GM12878 (cell line): ENCODE data around the gene IL1RL1. TPM values are rescaled to one million over a fixed set of nuclear protein-coding genes. Genes with fewer than 3 reads are reported as not detected.

Experiments used
- ATAC-seq: fragments of 200-7000 bp; cut with Tn5 transposase; 3 replicates; pipeline ENCODE4 v1.9.1; 2020; ENCODE audit warnings: mild to moderate bottlenecking, moderate library complexity
- BruUV-seq: library from RNA; stranded (reverse); fragments of 400-500 nt; replicated peaks from 2 replicates; lab custom pipeline; 2021; lab: Mats Ljungman, UMichigan
- CTCF ChIA-PET: fragments of 300-600 bp; sonication (Branson Sonifier 250); formaldehyde crosslinking; extraction: SDS; loops from one replicate; lab custom pipeline; 2021; ENCODE audit warnings: inconsistent platforms; lab: Yijun Ruan, JAX
- POLR2A ChIA-PET: fragments of 350-600 bp; formaldehyde crosslinking; extraction: SDS; loops from one replicate; lab custom pipeline; 2021; ENCODE audit warnings: inconsistent platforms; lab: Charles Lee
- RAD21 ChIA-PET: fragments of 300-600 bp; sonication (Branson Sonifier 250); formaldehyde crosslinking; loops from one replicate; lab custom pipeline; 2023; ENCODE audit warnings: antibody characterized with exemption; ENCODE audit not compliant: unreplicated experiment; lab: Charles Lee
- SMC1A ChIA-PET: fragments of 300-600 bp; sonication (Branson Sonifier 250); formaldehyde crosslinking; loops from one replicate; lab custom pipeline; 2023; ENCODE audit not compliant: unreplicated experiment, uncharacterized antibody; lab: Charles Lee
- DNase-seq: peaks from one replicate; pipeline ENCODE4 v3.0.0-alpha.2; 2011; ENCODE audit warnings: low read depth, low spot score
- FAIRE-seq: peaks from 3 replicates; lab custom pipeline; 2011; peaks lifted over from hg19 to GRCh38; lab: Jason Lieb, UNC
- H2AFZ ChIP-seq: 2 replicates; pipeline ENCODE4 v1.6.0; 2011; ENCODE audit warnings: low read depth, low read length, control low read depth; ENCODE audit not compliant: control insufficient read depth
- H3K27ac ChIP-seq: 2 replicates; pipeline ENCODE4 v1.5.1; 2011; ENCODE audit warnings: control low read depth; ENCODE audit not compliant: control insufficient read depth, insufficient read depth
- H3K27me3 ChIP-seq, 2 experiments: replicated peaks in 1 of 2; 2 replicates each; pipeline versions ENCODE4 v1.6.0 to v1.6.1; 2011; ENCODE audit warnings: low read length in 1 of 2; ENCODE audit not compliant: control insufficient read depth in 2 of 2, insufficient read depth in 2 of 2
- H3K36me3 ChIP-seq, 2 experiments: 2 replicates each; pipeline ENCODE4 v1.5.1; 2011; ENCODE audit warnings: low read length in 1 of 2; ENCODE audit not compliant: control insufficient read depth in 2 of 2, insufficient read depth in 2 of 2
- H3K4me1 ChIP-seq: 2 replicates; pipeline ENCODE4 v1.6.1; 2011; ENCODE audit warnings: mild to moderate bottlenecking, low read length, moderate library complexity, mixed read lengths; ENCODE audit not compliant: control insufficient read depth, insufficient read depth
- H3K4me2 ChIP-seq: 2 replicates; pipeline ENCODE4 v1.6.0; 2011; ENCODE audit warnings: control low read depth; ENCODE audit not compliant: control insufficient read depth, insufficient read depth
- H3K4me3 ChIP-seq: fragments of 200-600 bp; sonication (generic); 2 replicates; pipeline ENCODE4 v1.5.1; 2016
- H3K79me2 ChIP-seq: 2 replicates; pipeline ENCODE4 v1.6.0; 2011; ENCODE audit warnings: low read length; ENCODE audit not compliant: control insufficient read depth, insufficient read depth
- H3K9ac ChIP-seq: 2 replicates; pipeline ENCODE4 v1.8.0; 2011; ENCODE audit warnings: low read length, control low read depth, mixed read lengths; ENCODE audit not compliant: control insufficient read depth, insufficient read depth
- H3K9me3 ChIP-seq: replicated peaks from 3 replicates; pipeline ENCODE4 v1.5.1; 2011; ENCODE audit warnings: mild to moderate bottlenecking, low read length; ENCODE audit not compliant: control insufficient read depth, insufficient read depth
- H4K20me1 ChIP-seq: 2 replicates; pipeline ENCODE4 v1.6.0; 2011; ENCODE audit not compliant: control insufficient read depth, insufficient read depth
- BRCA1 ChIP-seq: IDR thresholded peaks from 2 replicates; pipeline ENCODE4 v1.6.1; 2011; ENCODE audit warnings: low read depth, low read length, improper control_type of control experiment
- CHD1 ChIP-seq: IDR thresholded peaks from 2 replicates; pipeline ENCODE4 v1.6.1; 2012; ENCODE audit warnings: low read depth, low read length, improper control_type of control experiment
- IRF4 ChIP-seq: IDR thresholded peaks from 2 replicates; pipeline ENCODE4 v1.6.1; 2011; ENCODE audit warnings: low read depth, low read length
- KLF5 ChIP-seq: fragments of 450-650 bp; IDR thresholded peaks from 2 replicates; pipeline ENCODE4 v1.6.1; 2014; ENCODE audit warnings: mild to moderate bottlenecking; ENCODE audit not compliant: partially characterized antibody
- MEF2A ChIP-seq: IDR thresholded peaks from 2 replicates; pipeline ENCODE4 v1.6.1; 2011; ENCODE audit warnings: low read depth, mild to moderate bottlenecking, low read length, moderate library complexity; ENCODE audit not compliant: insufficient read depth
- NFIC ChIP-seq: IDR thresholded peaks from 2 replicates; pipeline ENCODE4 v1.6.1; 2012; ENCODE audit warnings: low read depth, mild to moderate bottlenecking, inconsistent platforms, low read length, moderate library complexity
- PKNOX1 ChIP-seq: fragments of 450-650 bp; IDR thresholded peaks from 2 replicates; pipeline ENCODE4 v1.6.1; 2016; ENCODE audit warnings: mild to moderate bottlenecking
- POLR2AphosphoS5 ChIP-seq: IDR thresholded peaks from 2 replicates; pipeline ENCODE4 v1.6.1; 2011; ENCODE audit warnings: mild to moderate bottlenecking, low read length, inconsistent platforms
- RUNX3 ChIP-seq: IDR thresholded peaks from 2 replicates; pipeline ENCODE4 v1.6.1; 2012; ENCODE audit warnings: low read length, inconsistent platforms
- SKIL ChIP-seq: fragments of 450-650 bp; IDR thresholded peaks from 2 replicates; pipeline ENCODE4 v1.6.1; 2017; ENCODE audit warnings: mild to moderate bottlenecking, low read depth, inconsistent platforms; ENCODE audit not compliant: poor library complexity, severe bottlenecking
- TCF7 ChIP-seq: IDR thresholded peaks from 2 replicates; pipeline ENCODE4 v1.6.1; 2014; ENCODE audit warnings: antibody characterized with exemption, borderline replicate concordance
- YBX1 ChIP-seq: fragments of 450-650 bp; IDR thresholded peaks from 2 replicates; pipeline ENCODE4 v1.6.1; 2016; ENCODE audit warnings: antibody characterized with exemption
- ZBTB40 ChIP-seq: fragments of 450-650 bp; IDR thresholded peaks from 2 replicates; pipeline ENCODE4 v1.6.1; 2016; ENCODE audit warnings: mild to moderate bottlenecking, moderate library complexity, borderline replicate concordance
- WGBS: methylation state at CpG from one replicate; pipeline ENCODE4 v1.1.6; 2016; ENCODE audit warnings: low lambda C conversion rate; ENCODE audit not compliant: insufficient replicate concordance, insufficient coverage; ENCODE audit errors: missing lambda C conversion rate; 5-methylcytosine and 5-hydroxymethylcytosine counted together
- in situ Hi-C: fragments of 300-500 bp; cut with MboI; formaldehyde crosslinking; loops from 9 replicates; pipeline ENCODE4 v1.14.3; 2018; ENCODE audit warnings: mixed read lengths
- intact Hi-C: fragments of 100-400 bp; cut with micrococcal nuclease; formaldehyde crosslinking; loops from one replicate; pipeline ENCODE4 v1.14.2; 2022; ENCODE audit not compliant: unreplicated experiment
- polyA plus RNA-seq, 11 experiments: library from polyadenylated mRNA; depleted of rRNA in 4 of 11; unstranded in 6 of 11; stranded (reverse) in 5 of 11; fragments of >200 nt; fragmentation: Nextera tagmentation in 4 of 11; fragmentation: Illumina TruSeq in 1 of 11; extraction: Ambion mirVana in 4 of 11; extraction: Trizol in 1 of 11; gene quantifications; 1 replicate in 1 of 11; 2 replicates in 10 of 11; pipeline versions ENCODE4 v1.2.1 to v1.2.3, GENCODE V29; 2011 to 2016; ENCODE audit warnings: inconsistent platforms in 2 of 11, missing spikeins in 2 of 11, low read depth in 1 of 11
- total RNA-seq, 4 experiments: library from RNA; depleted of rRNA in 3 of 4; stranded (reverse); fragments of >200 nt in 3 of 4; fragmentation: Illumina TruSeq in 1 of 4; extraction: Trizol in 1 of 4; gene quantifications; 2 replicates each; pipeline versions ENCODE4 v1.2.1 to v1.2.3, GENCODE V29; 2013 to 2021
- TF ChIP-seq, protein P1 (sequence below): IDR thresholded peaks from 2 replicates; pipeline ENCODE4 v1.6.1; 2011; ENCODE audit warnings: borderline replicate concordance, low read depth, mild to moderate bottlenecking, moderate library complexity, low read length; ENCODE audit not compliant: insufficient read depth, poor library complexity, severe bottlenecking

The IL1RL1 gene
- total and polyA plus RNA-seq, 10 of the 15 experiments (the other 5 are each of a cell fraction or from before 2014, with no cell fraction given), result 0.08 to 0.18 TPM; not detected in 8

GRCh38 chr2:102304268-102304667, 7.1 kb upstream of the IL1RL1 start:
- intact Hi-C loops, result no loop called here
- 0% methylated on average over 2 of the region's 2 CpGs for WGBS
- Histone ChIP-seq H3K9ac (no peak overlapping the region), H3K36me3 (no peaks in the 10 kb centered on the region), H3K4me2 (no peak overlapping the region), H3K4me3 (no peak overlapping the region), H3K4me1 (no peaks in the 10 kb centered on the region), H3K27me3 (no peaks in the 10 kb centered on the region), H4K20me1 (no peaks in the 10 kb centered on the region; the same call in 1 of the 2 replicates)
- RAD21 ChIA-PET, result no interaction called here
- no peak for ATAC-seq
- TF ChIP-seq ZBTB40 (no peak), SKIL (no peak), CHD1 (no peak), NFIC (no peak), PKNOX1 (no peak), KLF5 (no peak), BRCA1 (no peak), POLR2AphosphoS5 (no peak), RUNX3 (no peak), TCF7 (no peak), IRF4 (no peak), MEF2A (no peak), YBX1 (no peak)
- TF ChIP-seq, protein P1, sequence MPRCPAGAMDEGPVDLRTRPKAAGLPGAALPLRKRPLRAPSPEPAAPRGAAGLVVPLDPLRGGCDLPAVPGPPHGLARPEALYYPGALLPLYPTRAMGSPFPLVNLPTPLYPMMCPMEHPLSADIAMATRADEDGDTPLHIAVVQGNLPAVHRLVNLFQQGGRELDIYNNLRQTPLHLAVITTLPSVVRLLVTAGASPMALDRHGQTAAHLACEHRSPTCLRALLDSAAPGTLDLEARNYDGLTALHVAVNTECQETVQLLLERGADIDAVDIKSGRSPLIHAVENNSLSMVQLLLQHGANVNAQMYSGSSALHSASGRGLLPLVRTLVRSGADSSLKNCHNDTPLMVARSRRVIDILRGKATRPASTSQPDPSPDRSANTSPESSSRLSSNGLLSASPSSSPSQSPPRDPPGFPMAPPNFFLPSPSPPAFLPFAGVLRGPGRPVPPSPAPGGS, result no peak
- TF ChIP-seq, all 136 proteins: peak for 0
- Histone ChIP-seq H3K79me2 (no peaks in the 10 kb centered on the region), H3K27ac (no peak overlapping the region), H3K9me3 (no peaks in the 10 kb centered on the region), H2AFZ (no peak overlapping the region)
- no peak for DNase-seq
- POLR2A ChIA-PET, result no interaction called here
- no peak for FAIRE-seq
- in situ Hi-C loops, result no loop called here
- CTCF ChIA-PET, result interaction anchor here (5.1 kb wide), 1 partner anchor 140 kb away, joined by 54 read pairs; no protein-coding TSS in a partner anchor
- SMC1A ChIA-PET, result interaction anchor here (3.3 kb wide), 1 partner anchor 139 kb away, joined by 26 read pairs; no protein-coding TSS in a partner anchor
- BruUV-seq, result no TSS peak
